Suppressor macrophage treated with lipopolysaccharide for 1 hour (primary cell): ENCODE measurements around the gene FCN1.

Source experiments
- DNase-seq, 3 donors: peaks; one replicate each; pipeline ENCODE4 v3.0.0-alpha.2; 2020 to 2022

The FCN1 gene

GRCh38 chr9:134913041-134913712 is 4.5 kb downstream of the FCN1 start:
- DNase-seq = no peak

- DNase-seq = no peak
Observed at GRCh38 chr9:134912126-134912840, 5.4 kb downstream of the FCN1 start.

GRCh38 chr9:134909511-134910481 is 7.9 kb downstream of the FCN1 start:
- DNase-seq = no peak

GRCh38 chr9:134908524-134909309 is 9.0 kb downstream of the FCN1 start:
- no peak for DNase-seq

DNA sequence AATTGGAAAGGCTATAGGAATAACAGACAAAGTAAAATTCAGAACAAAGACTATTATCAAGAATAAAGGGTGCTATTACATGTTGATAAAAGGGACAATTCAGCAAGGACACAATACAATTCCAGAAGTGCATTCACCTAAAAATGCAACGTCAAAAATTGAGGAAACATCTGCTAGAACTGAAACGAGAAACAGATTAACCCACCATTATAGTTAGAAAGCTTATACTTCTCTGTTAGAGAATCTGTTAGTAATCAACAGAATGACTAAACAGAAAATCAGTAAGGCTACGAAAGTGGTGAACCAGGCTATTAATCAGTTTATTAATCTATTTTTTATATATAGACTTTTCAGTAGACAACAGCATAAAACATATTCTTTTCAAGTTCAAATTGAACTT is 14.8 kb downstream of the FCN1 start:
- DNase-seq = peak in 1 of 3 donors; percentile 36

GRCh38 chr9:134899818-134900217 is 17.9 kb downstream of the FCN1 start:
- DNase-seq = no peak

DNA sequence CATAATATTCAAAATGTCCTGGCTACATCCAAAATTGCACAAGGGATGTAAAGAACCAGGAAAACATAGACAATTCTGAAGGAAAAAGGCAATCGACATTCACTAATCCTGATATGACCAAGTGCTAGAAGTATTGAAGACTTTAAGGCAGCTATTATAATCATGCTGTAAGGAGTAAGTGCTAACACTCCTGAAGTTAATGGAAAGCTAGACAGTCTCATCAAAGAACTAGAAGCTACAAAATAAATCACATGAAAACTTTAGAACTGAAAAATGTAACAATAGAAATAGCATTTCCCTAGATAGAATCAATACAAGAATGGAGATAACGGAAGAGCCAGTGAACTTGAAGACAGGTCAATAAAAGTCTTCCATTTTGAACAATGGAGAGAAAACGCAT is 18.5 kb downstream of the FCN1 start:
- no peak for DNase-seq

DNA sequence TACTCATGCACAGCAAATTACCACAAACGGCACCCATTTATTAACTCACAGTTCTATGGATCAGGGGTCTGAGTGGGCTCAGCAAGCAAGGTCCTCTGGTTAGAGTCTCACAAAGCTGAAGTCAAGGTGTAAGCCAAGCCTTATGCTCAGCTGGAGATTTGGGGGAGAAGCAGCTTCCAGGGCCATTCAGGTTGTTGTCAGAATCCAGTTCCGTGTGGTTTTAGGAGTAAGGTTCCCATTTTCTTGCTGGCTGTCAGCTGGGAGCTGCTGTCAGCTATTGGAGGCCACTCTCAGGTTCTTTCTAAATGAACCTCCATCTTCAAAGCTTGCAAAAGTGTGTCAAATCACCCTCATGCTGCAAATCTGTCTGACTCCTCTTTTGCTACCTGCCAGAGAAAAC is 19.4 kb downstream of the FCN1 start:
- no peak for DNase-seq

DNA sequence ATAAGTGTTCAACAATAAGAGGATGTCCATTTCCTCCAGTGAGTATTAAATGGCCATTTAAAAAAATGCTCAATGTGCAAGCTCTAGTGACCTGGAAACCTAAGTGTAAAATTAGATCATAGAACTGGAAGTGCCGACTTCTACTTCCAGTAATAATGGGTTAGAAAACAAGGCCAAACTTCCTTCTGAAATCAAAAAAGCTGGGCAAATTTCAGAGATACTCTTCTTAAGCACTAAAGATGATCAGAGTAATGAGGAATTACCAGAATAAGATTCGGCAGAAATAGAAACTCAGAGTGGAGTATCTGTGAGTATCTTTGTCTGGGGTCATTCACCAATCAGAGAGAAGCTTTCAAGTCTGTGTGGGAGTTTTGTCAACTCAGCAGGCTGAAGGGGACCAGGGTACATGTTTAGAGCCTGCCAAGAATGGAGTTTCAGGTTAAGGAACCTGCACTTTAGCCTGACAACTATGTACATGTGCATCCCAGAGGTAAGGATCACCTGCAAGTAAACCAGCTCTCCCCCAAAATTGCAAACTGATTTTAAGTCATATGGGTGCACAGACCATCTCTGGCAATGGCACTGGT is 20.0 kb downstream of the FCN1 start:
- DNase-seq = no peak

GRCh38 chr9:134896834-134897583 is 20.7 kb downstream of the FCN1 start:
- DNase-seq = no peak

DNA sequence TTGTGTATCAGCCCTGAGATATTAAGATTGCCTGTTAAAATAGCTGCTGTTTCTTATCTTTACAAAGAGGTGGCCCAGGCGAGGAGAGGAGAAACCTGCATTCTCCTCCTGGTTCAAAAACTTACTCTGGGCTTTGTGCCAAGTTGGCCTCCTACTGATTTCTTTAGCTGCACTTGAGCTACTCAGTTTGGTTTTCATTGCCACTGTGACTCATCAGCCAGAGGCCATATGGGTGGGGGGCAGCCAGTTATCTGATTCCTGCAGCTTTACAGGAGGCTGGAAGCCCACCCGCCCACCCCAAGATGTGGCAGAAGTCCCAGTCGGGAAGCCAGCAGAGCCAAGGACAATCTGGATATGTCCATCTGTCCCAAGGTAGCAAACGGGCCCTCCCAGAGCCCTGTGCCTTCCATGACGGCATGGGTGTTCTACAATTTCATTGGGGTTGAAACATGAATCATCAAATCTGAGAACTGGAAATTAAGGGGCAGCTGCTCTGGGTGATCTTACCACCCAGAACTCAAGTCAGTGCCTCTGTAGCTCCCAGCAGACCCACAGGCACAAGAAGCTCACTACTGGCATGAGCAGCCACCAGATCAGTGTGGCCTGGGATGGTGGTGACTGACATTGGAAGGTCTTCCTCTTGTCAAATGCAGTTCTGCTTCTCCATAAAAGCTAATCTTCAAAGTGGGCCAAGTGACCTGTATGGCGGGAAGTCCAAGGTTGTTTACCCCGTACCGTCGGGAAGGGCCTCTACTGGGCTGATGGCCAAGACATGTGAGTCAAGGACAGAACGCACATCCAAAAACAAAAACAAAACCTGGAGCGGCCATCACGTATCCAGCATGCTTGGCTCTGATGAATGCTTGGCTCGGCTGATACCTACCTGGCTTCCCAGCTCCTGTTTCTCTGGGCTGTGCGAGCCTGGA is 21.5 kb downstream of the FCN1 start:
- DNase-seq = peak; percentile 53 to 68 (median 61)

DNA sequence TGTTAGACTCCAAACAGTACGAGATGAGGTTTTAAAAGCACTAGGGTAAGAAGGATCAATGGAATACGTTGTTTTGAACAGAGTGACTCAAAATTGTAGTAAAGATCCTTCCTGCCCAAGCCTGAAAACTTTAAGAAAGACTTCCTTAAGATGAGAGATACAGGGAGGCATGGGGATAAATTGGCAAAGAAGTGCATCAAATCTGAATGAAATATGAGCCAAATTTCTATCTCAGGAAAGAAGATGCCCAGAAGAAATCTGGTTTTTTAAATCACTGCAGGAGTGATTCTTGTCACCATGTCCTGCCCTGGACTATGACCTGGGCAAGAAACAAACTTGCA is 22.2 kb downstream of the FCN1 start:
- no peak for DNase-seq

DNA sequence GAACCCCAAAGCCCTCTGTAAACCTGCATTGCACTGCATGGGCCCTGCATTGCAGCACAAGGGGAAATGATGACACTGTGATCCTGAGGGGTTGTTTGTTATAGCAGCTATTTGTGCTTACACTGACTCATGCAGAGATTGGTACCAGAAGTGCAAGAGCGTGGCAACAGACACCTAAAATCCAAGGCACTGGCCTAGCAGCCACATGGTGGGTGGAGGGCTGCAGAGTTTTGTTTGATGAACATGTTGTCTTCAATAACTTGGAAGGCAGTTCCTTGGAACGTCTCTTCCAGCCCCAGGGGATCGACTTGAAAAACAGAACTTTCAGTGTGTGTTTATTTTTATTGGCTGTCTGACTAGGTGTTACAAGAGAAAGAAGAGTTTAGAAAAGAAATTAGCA is 22.6 kb downstream of the FCN1 start:
- DNase-seq = no peak

GRCh38 chr9:134894136-134894860 is 23.4 kb downstream of the FCN1 start:
- DNase-seq = no peak

GRCh38 chr9:134892820-134893420 is 24.8 kb downstream of the FCN1 start:
- no peak for DNase-seq

- DNase-seq = no peak
Observed at GRCh38 chr9:134892221-134892620, 25.5 kb downstream of the FCN1 start.

DNA sequence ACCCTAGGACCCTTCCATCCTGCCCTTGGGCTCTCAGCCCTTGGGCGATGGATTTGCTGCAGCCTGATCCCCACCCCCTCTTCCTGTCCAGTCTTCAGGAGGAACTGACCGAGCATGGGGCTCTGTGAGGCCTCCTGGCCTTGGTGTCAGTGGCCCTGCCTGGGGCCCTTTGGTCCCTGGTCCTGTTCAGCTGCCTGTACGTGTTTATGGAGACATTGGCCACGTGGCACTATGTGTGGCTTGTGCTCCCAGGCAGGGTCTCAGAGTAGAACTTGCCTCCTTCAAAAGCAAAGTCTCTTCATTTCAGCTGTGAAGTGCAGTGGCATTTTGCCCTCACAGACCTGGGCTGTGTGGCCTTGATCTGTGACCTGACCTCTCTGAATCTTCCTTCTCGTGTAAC is 26.0 kb downstream of the FCN1 start:
- DNase-seq = peak in 2 of 3 donors; percentile 26 to 27

GRCh38 chr9:134891053-134891452 is 26.7 kb downstream of the FCN1 start:
- DNase-seq = peak; percentile 38 to 60 (median 60)

DNA sequence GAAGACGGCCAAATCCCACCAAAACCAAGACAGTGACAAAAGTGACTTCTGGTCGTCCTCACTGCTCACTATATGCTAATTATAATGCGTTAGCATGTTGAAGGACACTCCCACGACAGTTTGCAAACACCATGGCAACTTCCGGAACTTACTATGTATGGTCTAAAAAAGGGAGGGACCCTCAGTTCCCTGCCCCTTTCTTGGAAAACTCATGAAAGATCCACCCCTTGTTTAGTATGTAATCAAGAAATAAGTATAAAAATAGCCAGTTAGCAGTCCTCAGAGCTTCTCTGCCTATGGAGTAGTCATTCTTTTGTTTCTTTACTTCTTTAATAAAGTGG is 27.6 kb downstream of the FCN1 start:
- no peak for DNase-seq
